HG02759 (cell line): Measurements from ENCODE around the gene THSD4.

ENCODE experiments used
- ATAC-seq: cut with Tn5 transposase; IDR thresholded peaks from one replicate; pipeline ENCODE4 v1.9.1; 2021; ENCODE audit warnings: mild to moderate bottlenecking, moderate library complexity; ENCODE audit not compliant: unreplicated experiment

Gene THSD4

DNA sequence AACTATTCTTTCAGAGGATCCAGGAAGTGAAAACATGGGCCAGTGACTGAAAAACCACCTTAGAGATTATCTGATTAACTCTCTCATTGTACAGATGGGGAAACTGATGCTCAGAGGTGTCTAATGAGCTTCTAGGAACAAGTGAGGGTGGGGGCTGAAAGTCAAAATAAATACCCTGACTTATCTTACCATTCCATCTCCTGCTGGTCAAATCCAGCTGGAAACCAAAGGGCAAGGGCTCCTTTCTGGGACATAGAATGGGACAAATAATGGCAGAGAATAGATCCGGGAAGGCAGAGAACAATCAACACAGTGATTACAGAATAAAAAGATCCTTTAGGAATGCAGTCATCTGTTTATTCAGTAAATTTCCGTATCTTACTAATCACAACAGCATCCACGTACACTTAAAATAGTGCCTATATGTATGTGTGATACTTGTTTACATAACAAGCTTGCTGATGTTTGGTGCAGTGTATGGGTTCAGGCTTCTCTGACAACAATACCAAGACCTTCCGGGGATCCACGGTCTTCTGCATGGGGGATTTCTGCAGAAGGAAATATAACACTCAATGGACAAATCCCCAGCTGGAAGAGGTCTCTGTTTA lies 173.2 kb downstream of the THSD4 start:
- ATAC-seq = no peak

DNA sequence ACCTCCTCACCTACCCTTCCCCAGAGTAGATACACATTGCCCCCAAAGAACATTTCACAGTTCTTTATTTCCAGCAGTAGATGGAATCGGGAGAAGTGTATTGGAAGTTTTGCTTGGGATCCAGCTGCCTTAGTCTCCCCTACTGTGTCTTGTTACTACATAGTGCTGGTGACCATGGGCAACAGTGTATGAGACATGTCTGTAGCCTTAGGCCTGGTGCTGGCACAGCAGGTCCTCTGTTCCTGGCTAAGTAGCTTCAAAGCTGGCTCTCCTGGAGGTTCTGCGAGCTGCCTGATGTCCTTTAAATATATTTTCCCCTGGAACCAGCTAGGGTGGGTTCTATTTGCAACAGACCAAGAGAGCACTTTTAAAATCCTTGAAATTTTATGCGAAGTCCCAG lies 174.7 kb downstream of the THSD4 start:
- ATAC-seq = no peak

DNA sequence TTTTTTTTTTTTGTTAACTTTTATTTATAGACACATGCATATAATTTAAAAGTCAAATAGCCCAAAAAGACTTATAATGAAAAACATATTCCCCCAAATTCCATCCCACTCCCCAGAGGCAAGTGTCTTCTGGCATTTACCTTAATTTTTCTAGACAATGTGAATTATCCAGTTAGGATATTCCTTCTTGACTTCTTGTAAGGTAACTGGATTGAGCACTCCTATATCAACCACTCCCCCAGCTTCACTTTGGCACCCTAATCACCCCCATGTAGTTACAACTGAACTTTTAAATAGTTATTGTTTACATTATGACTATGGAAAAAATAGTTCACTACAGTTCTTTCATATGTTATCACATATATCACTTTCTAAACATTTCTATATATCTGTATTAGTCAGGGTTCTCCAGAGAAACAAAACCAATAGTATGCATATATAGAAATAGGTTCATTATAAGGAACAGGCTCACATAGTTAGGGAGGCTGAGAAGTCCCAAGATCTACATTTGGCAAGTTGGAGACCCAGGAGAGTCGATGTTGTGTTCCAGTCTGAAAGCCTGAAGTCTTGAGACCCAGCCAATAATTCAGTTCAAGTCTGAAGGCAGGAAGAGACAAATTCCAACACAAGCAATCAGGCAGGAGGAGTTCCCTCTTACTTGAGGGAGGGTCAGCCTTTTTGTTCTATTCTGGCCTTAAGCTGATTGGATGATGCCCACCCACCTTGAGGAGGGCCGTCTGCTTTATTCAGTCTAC lies 175.8 kb downstream of the THSD4 start:
- no peak for ATAC-seq

DNA sequence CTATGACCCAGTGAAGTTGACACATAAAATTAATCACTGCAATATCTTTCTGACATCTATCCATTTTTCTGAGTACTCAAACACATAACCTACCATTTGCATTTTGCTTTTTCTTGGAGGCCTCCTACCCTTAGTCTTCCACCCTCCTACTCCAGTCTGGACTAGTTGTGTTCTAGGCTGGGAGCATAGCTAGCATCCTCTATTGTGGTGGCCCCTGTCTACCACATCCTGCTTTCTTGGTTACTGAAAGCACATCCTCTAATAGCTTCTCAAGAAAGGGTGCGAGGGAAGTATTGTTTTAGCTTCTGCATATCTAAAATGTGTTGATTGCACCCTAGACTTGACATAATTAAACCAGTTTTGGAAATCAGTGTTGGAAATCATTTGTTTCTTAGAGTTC lies 176.5 kb downstream of the THSD4 start:
- no peak for ATAC-seq

DNA sequence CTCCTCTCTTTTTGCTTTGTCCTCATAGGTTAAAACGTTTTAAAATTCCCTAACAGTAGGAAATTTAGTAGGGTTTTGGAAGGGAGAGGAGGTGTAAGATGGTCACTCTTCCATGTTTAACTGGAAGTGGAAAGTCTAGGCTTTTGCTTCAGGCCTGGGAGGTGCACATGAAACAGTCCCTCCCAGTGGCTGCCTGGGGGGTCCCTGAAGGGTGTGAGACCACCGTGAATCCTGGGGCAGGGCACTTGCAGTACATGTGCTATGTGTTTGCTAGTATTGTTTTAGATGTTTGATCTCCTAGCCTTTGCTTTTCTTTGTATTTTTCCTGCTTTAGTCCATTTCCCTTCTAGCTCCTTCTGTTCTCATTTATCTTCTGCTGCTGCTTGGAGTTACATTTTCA lies 178.5 kb downstream of the THSD4 start:
- ATAC-seq = no peak

DNA sequence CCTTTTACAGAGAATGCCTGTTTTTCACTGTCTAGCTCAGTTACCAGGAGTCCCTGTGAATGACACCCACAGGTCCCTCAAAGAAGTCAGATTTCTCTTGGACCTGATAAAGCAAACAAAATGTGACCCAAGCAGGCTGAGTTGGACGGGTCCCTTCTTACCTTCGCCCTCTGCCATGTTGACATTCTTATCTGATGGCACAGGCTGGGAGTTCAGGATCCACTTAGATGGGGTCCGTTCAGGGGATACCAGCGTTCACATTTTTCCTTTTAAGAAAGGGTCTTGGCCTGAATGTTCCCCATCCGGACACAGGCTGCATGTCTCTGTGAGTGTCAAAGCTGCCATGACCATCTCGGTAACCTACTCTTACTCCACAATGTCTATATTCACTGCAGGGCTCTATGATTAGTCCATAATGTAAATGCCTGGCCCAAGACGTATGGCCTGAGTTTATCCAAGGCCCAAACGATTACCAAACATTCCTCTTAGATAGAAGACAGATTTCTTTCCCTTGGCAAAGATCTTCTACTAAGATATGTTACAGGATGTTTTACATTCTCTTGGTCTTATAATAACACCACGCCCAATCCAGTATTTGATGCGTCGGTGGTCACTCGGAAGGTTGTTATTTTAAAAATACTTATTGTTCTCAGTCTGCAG lies 179.1 kb downstream of the THSD4 start:
- no peak for ATAC-seq

DNA sequence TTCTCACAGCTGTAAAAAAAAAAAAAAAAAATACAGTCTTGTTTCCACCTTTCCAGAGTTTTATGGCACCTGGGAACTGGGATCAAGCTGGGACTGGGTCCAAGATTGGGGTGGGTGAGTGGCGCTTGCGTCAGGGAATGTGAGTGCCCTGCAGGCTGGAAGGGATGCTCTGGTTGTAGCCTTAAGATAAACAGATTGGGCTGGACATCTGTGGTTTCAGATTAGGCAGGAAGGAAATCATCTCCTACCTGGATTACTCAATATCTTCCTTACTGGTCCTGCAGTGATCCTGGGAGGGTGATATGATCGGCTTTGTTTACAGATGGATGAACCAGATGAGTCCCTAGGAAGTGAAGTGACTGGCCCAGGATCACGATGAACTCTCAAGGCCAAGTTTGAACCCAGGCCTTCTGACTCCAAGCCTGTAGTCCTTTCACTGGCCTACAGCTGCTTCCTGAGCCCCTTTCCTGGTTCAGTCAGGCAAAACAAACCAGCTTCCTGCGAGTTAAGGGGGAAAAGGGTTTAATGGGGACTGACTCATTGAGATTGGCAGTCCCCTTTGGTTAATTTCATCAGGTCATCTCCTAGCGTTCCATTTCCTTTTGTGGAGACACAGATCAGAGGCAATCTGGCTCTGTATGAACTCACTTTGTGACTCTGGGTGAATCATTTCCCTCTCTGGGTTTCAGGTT lies 179.8 kb downstream of the THSD4 start:
- ATAC-seq = no peak

DNA sequence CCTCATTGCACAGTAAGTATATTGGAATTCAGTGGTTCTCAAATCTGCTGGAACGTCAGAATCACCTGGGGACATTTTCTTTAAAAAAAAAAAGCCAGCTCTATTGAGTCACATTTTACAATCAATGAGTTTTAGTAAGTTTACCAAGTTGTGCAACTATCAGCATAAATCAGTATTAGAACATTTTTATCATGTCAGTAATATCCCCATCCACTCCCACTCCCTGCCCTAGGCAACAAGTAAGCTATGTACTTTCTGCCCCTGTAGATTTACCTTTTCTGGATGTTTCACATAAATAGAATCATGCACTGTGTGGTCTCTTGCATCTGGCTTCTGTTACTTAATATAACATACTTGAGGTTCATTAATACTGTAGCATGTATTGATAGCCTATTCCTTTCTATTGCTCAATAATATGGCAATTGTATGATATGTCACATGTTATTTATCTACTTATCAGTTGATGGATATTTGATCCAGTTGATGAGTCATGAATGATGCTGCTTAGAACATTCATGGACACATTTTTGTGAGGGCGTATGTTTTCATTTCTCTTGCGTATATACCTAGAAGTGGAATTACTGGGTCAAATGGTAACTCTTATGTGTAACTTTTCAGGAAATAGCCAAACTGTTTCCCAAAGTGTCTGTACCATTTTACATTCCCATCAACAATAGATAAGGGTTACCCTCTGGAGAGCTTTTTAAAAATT lies 180.5 kb downstream of the THSD4 start:
- ATAC-seq = no peak

DNA sequence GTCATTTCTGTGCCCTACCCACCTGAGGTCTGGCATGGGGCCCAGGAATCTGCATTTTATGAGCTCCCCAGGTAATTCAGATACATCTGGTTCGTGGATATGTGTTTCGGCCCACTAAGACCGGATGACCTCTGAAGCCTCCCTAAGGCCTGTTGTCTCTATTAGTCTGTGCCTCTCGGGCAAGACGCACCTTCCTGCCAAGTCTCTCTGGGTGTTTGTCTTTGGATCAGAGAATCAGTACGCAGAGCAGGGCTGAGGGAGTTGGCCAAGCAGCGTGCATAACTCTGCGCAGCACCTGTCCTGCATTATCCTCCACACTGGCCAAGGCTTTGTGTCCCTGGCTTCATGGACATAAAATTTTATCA lies 181.0 kb downstream of the THSD4 start:
- ATAC-seq = no peak

DNA sequence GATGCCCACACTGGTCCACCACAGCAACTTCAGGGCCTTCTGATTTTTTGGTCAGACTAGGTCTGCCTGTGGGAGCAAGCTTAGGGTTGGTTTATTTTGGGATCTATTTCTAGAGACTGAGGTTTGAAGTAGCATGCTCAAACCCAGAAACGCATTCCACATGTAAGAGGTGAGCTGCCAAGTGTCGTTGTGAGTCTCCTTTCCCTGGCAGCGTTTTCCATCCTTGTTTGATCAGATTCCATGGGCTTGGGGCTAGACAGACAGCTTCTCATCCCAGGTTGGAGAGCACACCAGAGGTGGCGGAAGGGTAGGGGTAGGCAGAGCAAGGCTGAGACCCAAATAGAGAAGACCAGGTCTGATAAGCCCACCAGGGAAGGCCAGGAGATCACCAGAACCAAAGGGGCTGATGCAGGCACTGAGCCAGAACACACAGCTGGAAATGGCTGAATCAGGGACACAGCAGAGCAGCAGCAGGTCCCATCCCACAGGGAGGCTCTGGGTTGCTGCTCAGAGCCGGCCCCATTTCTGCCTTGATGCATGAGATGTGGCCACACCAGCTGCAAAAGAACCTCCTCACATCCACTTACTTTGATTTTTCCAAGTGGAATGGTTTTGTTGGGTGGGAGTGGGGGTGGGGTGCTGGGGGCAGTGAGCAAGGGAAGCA lies 186.8 kb downstream of the THSD4 start:
- no peak for ATAC-seq

DNA sequence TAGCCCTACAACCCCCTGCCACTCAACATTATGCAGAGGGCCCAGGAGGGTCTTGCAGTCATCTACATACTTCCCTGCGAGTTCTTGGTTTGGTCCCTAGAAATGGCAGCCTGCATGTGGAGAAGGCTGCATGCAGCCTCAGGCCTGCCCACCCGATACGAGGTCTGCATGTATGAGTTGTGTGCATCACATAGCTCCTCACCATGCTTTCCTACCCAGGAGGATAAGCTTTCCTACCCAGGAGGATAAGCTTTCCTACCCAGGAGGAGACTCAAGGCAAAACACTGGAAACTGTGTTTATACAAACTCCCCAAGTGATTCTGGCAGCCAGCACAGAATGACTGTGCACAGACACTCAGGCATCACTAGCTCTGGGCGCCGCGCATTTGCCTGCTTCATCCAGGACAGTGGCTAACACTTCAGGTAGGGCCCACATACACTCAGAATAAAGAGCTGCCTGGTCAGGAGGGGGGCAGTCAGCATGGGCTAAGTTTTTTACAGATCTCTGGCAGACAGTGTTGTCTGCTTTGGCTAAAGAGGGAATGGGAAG lies 187.7 kb downstream of the THSD4 start:
- ATAC-seq = no peak

DNA sequence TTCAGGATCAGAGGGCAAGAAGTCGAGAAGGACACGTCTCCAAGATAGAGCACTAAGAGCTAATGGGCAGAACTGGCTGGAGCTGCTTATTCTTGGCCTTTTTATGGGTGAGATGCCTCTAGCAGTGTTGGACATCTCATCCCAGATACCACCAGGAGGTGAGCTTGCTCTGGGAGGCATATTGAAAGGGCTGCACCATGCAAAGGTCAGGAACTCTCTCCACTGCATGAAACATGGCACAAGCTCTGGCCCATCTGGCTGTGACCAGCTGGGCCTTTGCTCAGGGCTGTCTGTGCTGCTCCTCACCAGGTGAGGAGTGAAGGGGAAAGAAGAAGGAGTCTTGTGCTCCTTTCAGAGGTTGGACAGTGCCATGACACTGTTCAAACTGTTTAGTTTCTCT lies 188.7 kb downstream of the THSD4 start:
- ATAC-seq = no peak

DNA sequence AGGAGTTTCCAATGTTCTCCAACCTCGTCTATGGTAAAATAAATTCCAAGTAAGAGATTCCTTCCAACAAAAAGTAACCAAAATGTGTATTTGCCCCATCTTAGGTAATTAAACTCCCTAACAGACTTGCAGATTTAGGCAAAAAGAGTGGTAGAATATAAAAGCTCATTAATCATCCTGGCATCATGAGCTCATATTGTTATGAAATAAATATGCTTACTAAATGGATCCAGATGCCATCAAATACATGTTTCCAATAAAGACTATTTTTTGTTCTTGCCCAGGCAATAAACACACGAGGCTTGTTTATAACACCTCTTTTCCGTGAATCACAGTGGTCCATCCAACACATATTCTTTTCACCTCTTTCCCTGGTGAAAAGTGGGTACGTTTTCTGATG lies 189.4 kb downstream of the THSD4 start:
- no peak for ATAC-seq

DNA sequence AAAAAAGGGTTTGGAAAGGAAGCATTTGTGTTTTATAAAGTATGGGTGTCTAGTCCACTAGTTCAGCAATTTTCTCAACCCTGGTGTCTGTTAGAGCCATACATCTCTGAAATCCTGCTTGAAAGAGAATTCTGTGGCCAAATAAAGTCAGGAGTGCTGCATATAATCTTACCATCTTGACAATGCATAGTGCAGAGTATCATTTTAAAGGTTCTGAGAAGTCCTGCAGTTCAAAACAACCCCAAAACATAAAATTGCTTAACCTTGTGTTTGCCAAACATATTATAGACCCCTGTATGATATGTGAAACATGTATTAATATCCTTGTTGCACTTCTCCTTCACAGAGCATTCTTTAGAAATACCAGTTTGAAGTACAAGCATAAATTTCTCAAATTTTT lies 191.3 kb downstream of the THSD4 start:
- ATAC-seq = no peak

DNA sequence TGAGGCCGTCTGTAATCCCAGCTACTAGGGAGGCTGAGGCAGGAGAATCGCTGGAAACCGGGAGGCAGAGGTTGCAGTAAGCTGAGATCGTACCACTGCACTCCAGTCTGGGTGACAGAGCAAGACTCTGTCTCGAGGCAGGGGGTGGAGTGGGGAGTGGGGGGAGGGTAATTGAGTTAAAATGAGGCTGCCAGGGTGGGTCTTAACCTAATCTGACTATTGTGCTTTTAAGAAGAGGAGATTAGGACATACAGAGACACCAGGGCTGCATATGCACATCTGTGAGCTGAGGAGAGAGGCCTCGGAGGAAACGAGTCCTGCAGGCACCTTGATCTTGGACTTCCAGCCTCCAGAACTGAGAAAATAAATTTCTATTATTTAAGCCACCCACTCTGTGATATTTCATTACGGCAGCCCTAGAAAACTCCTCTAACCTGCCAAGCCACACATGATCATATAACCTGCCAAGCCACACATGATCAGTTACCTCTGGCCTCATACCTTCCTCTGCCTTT lies 197.0 kb downstream of the THSD4 start:
- no peak for ATAC-seq

DNA sequence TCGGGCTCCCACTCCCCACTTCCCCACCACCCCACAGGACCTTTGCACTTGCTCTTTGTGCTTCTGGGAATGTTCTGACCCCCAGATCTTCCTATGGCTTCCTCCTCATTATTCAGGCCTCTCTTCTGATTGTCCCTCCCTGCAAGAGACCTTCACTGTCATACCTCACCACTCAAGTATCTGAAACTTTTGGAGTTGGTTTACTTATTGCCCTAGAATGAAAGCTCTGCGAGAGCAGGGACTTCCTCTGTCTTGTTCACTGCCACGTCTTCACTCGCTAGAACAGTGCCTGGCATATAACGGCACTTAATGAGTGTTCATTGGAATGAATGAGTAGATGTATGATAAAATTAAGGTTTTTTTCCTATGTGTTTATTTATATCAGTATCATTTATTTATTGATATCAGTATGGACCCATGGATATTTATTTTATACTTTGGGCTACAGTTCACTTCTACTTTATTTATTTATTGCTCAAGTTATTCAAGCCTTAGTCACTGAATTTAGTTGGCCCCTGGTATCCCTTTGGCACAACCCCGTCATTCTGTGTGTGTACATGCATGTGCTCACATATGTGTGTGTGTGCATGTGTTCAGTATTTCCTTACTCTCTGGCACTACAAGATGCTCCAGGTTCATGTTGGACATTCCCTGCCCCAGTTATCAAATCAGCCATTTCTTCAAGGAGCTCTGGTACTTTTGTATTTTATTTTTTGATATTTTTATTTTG lies 197.6 kb downstream of the THSD4 start:
- no peak for ATAC-seq

DNA sequence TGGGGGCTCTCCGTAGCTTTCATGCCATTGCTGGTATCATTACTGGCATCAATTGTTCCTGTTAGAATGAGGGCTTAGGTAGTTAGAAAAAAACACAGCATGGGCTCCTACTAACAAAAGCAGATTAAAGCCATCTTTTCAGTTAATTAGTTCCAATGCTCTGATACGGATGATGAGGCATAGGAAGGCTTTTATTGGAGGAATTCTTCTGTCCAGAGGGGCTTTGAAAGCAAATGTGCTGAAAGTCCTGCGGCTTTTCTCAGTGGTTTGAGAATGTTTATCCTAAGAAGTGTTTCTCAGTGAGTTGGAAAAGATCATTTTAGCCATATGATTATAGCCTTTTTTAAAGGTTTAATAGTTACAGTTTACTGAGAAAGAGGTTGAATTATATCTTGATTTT lies 198.5 kb downstream of the THSD4 start:
- ATAC-seq = no peak

DNA sequence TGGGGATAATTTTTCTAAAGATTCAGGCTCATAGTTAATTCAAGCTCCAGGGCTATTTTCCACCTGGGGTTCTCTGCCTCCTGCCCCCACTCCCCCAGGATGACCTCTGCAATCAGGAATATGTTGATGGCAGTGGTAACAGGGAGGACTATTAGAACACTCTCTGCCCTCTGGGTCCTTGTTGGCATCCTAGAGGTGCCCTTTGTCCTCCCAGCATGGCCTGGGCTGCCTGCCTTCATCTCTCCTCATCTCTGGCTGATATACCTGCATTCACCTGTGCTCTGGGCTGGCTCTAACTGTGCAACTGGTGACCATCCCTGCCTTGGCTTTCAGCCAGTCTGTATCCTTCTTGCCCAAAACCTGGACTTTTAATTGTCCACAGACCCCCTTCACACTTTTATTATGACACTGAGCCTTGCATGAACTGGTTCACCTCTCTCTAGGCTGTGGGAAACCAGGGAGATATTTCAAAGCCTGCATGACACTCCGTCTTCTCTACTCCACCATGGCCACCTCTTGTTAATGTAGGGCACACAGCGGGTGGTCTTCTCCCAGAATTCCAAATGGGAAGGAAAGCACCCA lies 199.8 kb downstream of the THSD4 start:
- ATAC-seq = no peak

DNA sequence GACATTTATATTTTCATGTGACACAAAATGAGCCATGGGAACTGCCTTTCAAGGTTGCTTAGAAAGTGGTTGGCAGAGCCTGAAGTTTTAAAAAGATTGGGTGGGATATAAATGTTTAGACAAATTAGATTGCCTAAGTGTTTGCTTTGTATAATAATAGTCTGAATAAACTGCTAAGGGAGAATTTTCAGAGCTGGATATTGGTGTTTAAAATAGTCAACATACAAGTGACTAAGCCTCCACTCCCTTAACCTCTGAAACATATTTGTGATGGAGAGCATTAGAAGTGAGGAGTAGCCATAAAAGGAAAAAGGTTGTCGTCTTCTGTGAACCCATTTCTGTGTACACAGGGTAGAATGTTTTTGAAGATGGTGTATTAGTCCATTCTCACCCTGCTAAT lies 201.6 kb downstream of the THSD4 start:
- ATAC-seq = no peak
